Neuronal stem cell (in vitro differentiated cells): ENCODE data around the gene MON2.

Experiments
- DNase-seq: peaks from one replicate; pipeline ENCODE4 v3.0.0-alpha.2; 2013; ENCODE audit warnings: low spot score
- H2AFZ ChIP-seq: one replicate; pipeline ENCODE4 v1.6.1; 2013; ENCODE audit warnings: mild to moderate bottlenecking, low read length, inconsistent platforms
- H2AK5ac ChIP-seq: 2 replicates; pipeline ENCODE4 v1.6.1; 2013; ENCODE audit warnings: low read depth, mild to moderate bottlenecking, inconsistent platforms, low read length, moderate library complexity, mixed read lengths
- H2BK120ac ChIP-seq: 2 replicates; pipeline ENCODE4 v1.6.1; 2013; ENCODE audit warnings: low read depth, mild to moderate bottlenecking, inconsistent platforms, low read length, moderate library complexity, mixed read lengths
- H2BK12ac ChIP-seq: one replicate; pipeline ENCODE4 v1.6.1; 2013; ENCODE audit warnings: low read length, inconsistent platforms
- H2BK15ac ChIP-seq: 2 replicates; pipeline ENCODE4 v1.6.1; 2013; ENCODE audit warnings: mild to moderate bottlenecking, low read length, inconsistent platforms, mixed read lengths
- H2BK5ac ChIP-seq: one replicate; pipeline ENCODE4 v1.6.1; 2013; ENCODE audit warnings: inconsistent platforms, mild to moderate bottlenecking, low read length, moderate library complexity
- H3K14ac ChIP-seq: one replicate; pipeline ENCODE4 v1.6.1; 2013; ENCODE audit warnings: low read length, inconsistent platforms
- H3K18ac ChIP-seq: 2 replicates; pipeline ENCODE4 v1.6.1; 2013; ENCODE audit warnings: low read length, inconsistent platforms
- H3K23ac ChIP-seq: 2 replicates; pipeline ENCODE4 v1.6.1; 2013; ENCODE audit warnings: low read depth, mild to moderate bottlenecking, mixed read lengths, low read length, inconsistent platforms; ENCODE audit not compliant: poor library complexity
- H3K27ac ChIP-seq: replicated peaks from 3 replicates; pipeline ENCODE4 v1.5.1; 2013; ENCODE audit warnings: low read length, inconsistent platforms
- H3K27me3 ChIP-seq, 3 experiments: 2 replicates each; pipeline ENCODE4 v1.6.1; 2013; ENCODE audit warnings: low read length in 3 of 3, mild to moderate bottlenecking in 2 of 3, inconsistent platforms in 1 of 3, low read depth in 1 of 3, mixed read lengths in 1 of 3, moderate library complexity in 1 of 3; ENCODE audit not compliant: control insufficient read depth in 3 of 3, insufficient read depth in 3 of 3
- H3K36me3 ChIP-seq, 2 donors: replicated peaks in 1 of 2; 2 replicates each; pipeline ENCODE4 v1.6.1; 2013; ENCODE audit warnings: low read length in 2 of 2; ENCODE audit not compliant: control insufficient read depth in 2 of 2, insufficient read depth in 2 of 2
- H3K4ac ChIP-seq: 2 replicates; pipeline ENCODE4 v1.6.1; 2013; ENCODE audit warnings: inconsistent platforms, mild to moderate bottlenecking, low read length, moderate library complexity
- H3K4me1 ChIP-seq, 2 donors: 1 replicate in 1 of 2; 2 replicates in 1 of 2; pipeline ENCODE4 v1.6.1; 2013; ENCODE audit warnings: low read length in 2 of 2, low read depth in 1 of 2; ENCODE audit not compliant: control insufficient read depth in 2 of 2, insufficient read depth in 1 of 2
- H3K4me2 ChIP-seq: one replicate; pipeline ENCODE4 v1.6.1; 2013; ENCODE audit warnings: mild to moderate bottlenecking, low read length, inconsistent platforms; ENCODE audit not compliant: insufficient read depth, poor library complexity, severe bottlenecking
- H3K4me3 ChIP-seq, 2 donors: 2 replicates each; pipeline ENCODE4 v1.5.1; 2013; ENCODE audit warnings: low read length in 2 of 2, mild to moderate bottlenecking in 2 of 2, inconsistent platforms in 1 of 2, moderate library complexity in 1 of 2
- H3K79me1 ChIP-seq: one replicate; pipeline ENCODE4 v1.6.1; 2013; ENCODE audit warnings: low read depth, mild to moderate bottlenecking, inconsistent platforms, low read length, moderate library complexity
- H3K9ac ChIP-seq: one replicate; pipeline ENCODE4 v1.6.1; 2013; ENCODE audit warnings: mild to moderate bottlenecking, low read depth, low read length, inconsistent platforms; ENCODE audit not compliant: poor library complexity
- H3K9me3 ChIP-seq, 2 donors: replicated peaks in 1 of 2; 2 replicates each; pipeline versions ENCODE3 to v1.6.1; 2013; ENCODE audit warnings: low read length in 2 of 2, mild to moderate bottlenecking in 2 of 2, inconsistent platforms in 1 of 2, low read depth in 1 of 2, mixed read lengths in 1 of 2, moderate library complexity in 1 of 2; ENCODE audit not compliant: control insufficient read depth in 2 of 2, insufficient read depth in 1 of 2
- H4K8ac ChIP-seq: one replicate; pipeline ENCODE4 v1.6.1; 2013; ENCODE audit warnings: low read depth, mild to moderate bottlenecking, inconsistent platforms, low read length, moderate library complexity
- H4K91ac ChIP-seq: one replicate; pipeline ENCODE4 v1.6.1; 2013; ENCODE audit warnings: low read length, low read depth, mild to moderate bottlenecking, inconsistent platforms; ENCODE audit not compliant: poor library complexity
- WGBS, 2 donors: extraction: QIAGEN DNeasy Blood & Tissue Kit; methylation state at CpG; one replicate each; pipeline ENCODE4 v1.1.7; 2013; ENCODE audit warnings: missing lambda C conversion rate in 2 of 2, mixed read lengths in 1 of 2; ENCODE audit not compliant: insufficient read length in 2 of 2, insufficient replicate concordance in 1 of 2; ENCODE audit errors: extremely low coverage in 2 of 2; 5-methylcytosine and 5-hydroxymethylcytosine counted together

The MON2 gene

GRCh38 chr12:62631471-62632410, 165.1 kb downstream of the MON2 start:
- H3K4me2 ChIP-seq, result peak overlapping the region; percentile 94
- H3K4me3 ChIP-seq, result peak overlapping the region; percentile 36 to 73
- H2AFZ ChIP-seq, result peak overlapping the region; percentile 38
- H3K18ac ChIP-seq, result peak overlapping the region; percentile 92
- no peak overlapping the region for H3K9ac ChIP-seq
- no peak overlapping the region for H4K8ac ChIP-seq
- H3K79me1 ChIP-seq, result no peaks in the 10 kb centered on the region
- no peak overlapping the region for H3K27ac ChIP-seq
- H3K27me3 ChIP-seq, result peaks cover 0 to 2% (median 0%) of the 10 kb centered on the region in 3 experiments
- H2BK12ac ChIP-seq, result no peak overlapping the region
- peak overlapping the region; percentile 86 for H3K23ac ChIP-seq
- no CpG with 5 or more reads among the region's 58 CpGs for WGBS, 2 donors
- peaks cover 0 to 5% of the 10 kb centered on the region in 2 donors for H3K9me3 ChIP-seq
- H2BK5ac ChIP-seq, result peak overlapping the region; percentile 43
- peak overlapping the region; percentile 96 for H2BK15ac ChIP-seq
- no peak overlapping the region for H3K14ac ChIP-seq
- H3K4me1 ChIP-seq, result peaks cover 20 to 22% of the 10 kb centered on the region in 2 donors
- no peak overlapping the region for H2AK5ac ChIP-seq
- no peak overlapping the region for H3K4ac ChIP-seq
- peak overlapping the region; percentile 68 for H2BK120ac ChIP-seq
- no peak overlapping the region for H4K91ac ChIP-seq
- peak; percentile 44 for DNase-seq
- no peaks in the 10 kb centered on the region for H3K36me3 ChIP-seq

- no peak for DNase-seq
- no peak overlapping the region for H2BK12ac ChIP-seq
- H2BK15ac ChIP-seq, result peak overlapping the region; percentile 96
- H3K4me1 ChIP-seq, result peaks cover 20 to 22% of the 10 kb centered on the region in 2 donors
- H3K9ac ChIP-seq, result no peak overlapping the region
- H4K8ac ChIP-seq, result no peak overlapping the region
- H4K91ac ChIP-seq, result no peak overlapping the region
- no peak overlapping the region for H3K27ac ChIP-seq
- peak overlapping the region; percentile 68 for H2BK120ac ChIP-seq
- peak overlapping the region; percentile 36 to 73 for H3K4me3 ChIP-seq
- no peak overlapping the region for H3K14ac ChIP-seq
- H3K23ac ChIP-seq, result peak overlapping the region; percentile 86
- no CpG with 5 or more reads among the region's 22 CpGs for WGBS, 2 donors
- no peaks in the 10 kb centered on the region for H3K79me1 ChIP-seq
- H3K9me3 ChIP-seq, result peaks cover 0 to 5% of the 10 kb centered on the region in 2 donors
- peak overlapping the region; percentile 94 for H3K4me2 ChIP-seq
- H3K18ac ChIP-seq, result peak overlapping the region; percentile 92
- no peak overlapping the region for H2AK5ac ChIP-seq
- peaks cover 0 to 2% (median 0%) of the 10 kb centered on the region in 3 experiments for H3K27me3 ChIP-seq
- no peak overlapping the region for H3K4ac ChIP-seq
- peak overlapping the region; percentile 38 for H2AFZ ChIP-seq
- H3K36me3 ChIP-seq, result no peaks in the 10 kb centered on the region
- H2BK5ac ChIP-seq, result peak overlapping the region; percentile 43
These were observed 165.8 kb downstream of the MON2 start for GRCh38 chr12:62632411-62632918.

- H3K9ac ChIP-seq, result no peak overlapping the region
- H2BK5ac ChIP-seq, result no peak overlapping the region
- H2BK15ac ChIP-seq, result no peak overlapping the region
- H3K4me1 ChIP-seq, result peaks cover 5 to 8% of the 10 kb centered on the region in 2 donors
- no peak overlapping the region for H3K4me2 ChIP-seq
- no peak for DNase-seq
- peaks cover 0 to 5% of the 10 kb centered on the region in 2 donors for H3K9me3 ChIP-seq
- no peak overlapping the region for H2AK5ac ChIP-seq
- no peak overlapping the region for H3K4me3 ChIP-seq
- H3K79me1 ChIP-seq, result no peaks in the 10 kb centered on the region
- no peaks in the 10 kb centered on the region for H3K36me3 ChIP-seq
- H3K4ac ChIP-seq, result no peak overlapping the region
- H2AFZ ChIP-seq, result no peak overlapping the region
- H3K27ac ChIP-seq, result no peak overlapping the region
- H3K18ac ChIP-seq, result no peak overlapping the region
- H2BK12ac ChIP-seq, result no peak overlapping the region
- no peaks in the 10 kb centered on the region for H3K27me3 ChIP-seq
- H3K23ac ChIP-seq, result no peak overlapping the region
- no peak overlapping the region for H4K91ac ChIP-seq
- no CpG with 5 or more reads among the region's 1 CpG for WGBS, 2 donors
- no peak overlapping the region for H2BK120ac ChIP-seq
- H4K8ac ChIP-seq, result no peak overlapping the region
- no peak overlapping the region for H3K14ac ChIP-seq
These were observed 169.0 kb downstream of the MON2 start for GRCh38 chr12:62635649-62636048.

GRCh38 chr12:62637679-62638078, 171.1 kb downstream of the MON2 start:
- no peak overlapping the region for H2AK5ac ChIP-seq
- no peak overlapping the region for H2BK120ac ChIP-seq

More at GRCh38 chr12:62637679-62638078, 171.1 kb downstream of the MON2 start:
- peaks cover 0 to 5% of the 10 kb centered on the region in 2 donors for H3K9me3 ChIP-seq
- H3K9ac ChIP-seq, result no peak overlapping the region
- H3K23ac ChIP-seq, result no peak overlapping the region
- no peak overlapping the region for H4K91ac ChIP-seq
- no CpG with 5 or more reads among the region's 5 CpGs for WGBS, 2 donors
- no peaks in the 10 kb centered on the region for H3K79me1 ChIP-seq
- H3K4ac ChIP-seq, result no peak overlapping the region
- no peaks in the 10 kb centered on the region for H3K27me3 ChIP-seq
- H2BK12ac ChIP-seq, result no peak overlapping the region
- peak overlapping the region; percentile 5 for H2BK15ac ChIP-seq
- no peak overlapping the region for H3K4me2 ChIP-seq
- peak overlapping the region; percentile 4 for H3K18ac ChIP-seq
- no peak overlapping the region for H2AFZ ChIP-seq
- no peak for DNase-seq
- H4K8ac ChIP-seq, result no peak overlapping the region
- H3K4me1 ChIP-seq, result peaks cover 1 to 10% of the 10 kb centered on the region in 2 donors
- H3K14ac ChIP-seq, result no peak overlapping the region
- no peak overlapping the region for H2BK5ac ChIP-seq
- no peak overlapping the region for H3K27ac ChIP-seq
- no peaks in the 10 kb centered on the region for H3K36me3 ChIP-seq
- H3K4me3 ChIP-seq, result no peak overlapping the region
